ENCODE measurements around the gene GPC6. TPM values are rescaled to one million over a fixed set of nuclear protein-coding genes. Genes with fewer than 3 reads are reported as not detected.

The GPC6 gene
- total RNA-seq, 1 donor from 2014 or later = 13.8 TPM

GRCh38 chr13:94389604-94390351 is 1163.2 kb downstream of the GPC6 start:
- no peaks in the 10 kb centered on the region for H3K9me3 ChIP-seq
- no peaks in the 10 kb centered on the region for H3K4me1 ChIP-seq
- H3K4me3 ChIP-seq = no peak overlapping the region
- intact Hi-C loops (cut with DNase I) = no loop called here
- H3K36me3 ChIP-seq = no peaks in the 10 kb centered on the region
- no peak overlapping the region for H3K27ac ChIP-seq
- TF ChIP-seq POLR2AphosphoS5 (IDR thresholded peaks at IDR 0.05; ENCODE audit: insufficient read depth in 1 of 2, low read depth in 1 of 2) = no peak
- no peak for TF ChIP-seq CTCF (IDR thresholded peaks at IDR 0.05)
- no peak for TF ChIP-seq POLR2A (IDR thresholded peaks at IDR 0.05)
- no peaks in the 10 kb centered on the region for H3K27me3 ChIP-seq
- DNase-seq (ENCODE audit: extremely low spot score in 2 of 2) = no peak

GRCh38 chr13:94390881-94391280 is 1164.3 kb downstream of the GPC6 start:
- Histone ChIP-seq H3K4me3 (no peak overlapping the region), H3K36me3 (no peaks in the 10 kb centered on the region), H3K4me1 (no peaks in the 10 kb centered on the region), H3K9me3 (no peaks in the 10 kb centered on the region), H3K27me3 (no peaks in the 10 kb centered on the region), H3K27ac (no peak overlapping the region)
- intact Hi-C loops (cut with DNase I) = no loop called here
- no peak for TF ChIP-seq POLR2AphosphoS5 (IDR thresholded peaks at IDR 0.05; ENCODE audit: insufficient read depth in 1 of 2, low read depth in 1 of 2)
- TF ChIP-seq CTCF (IDR thresholded peaks at IDR 0.05) = no peak
- no peak for TF ChIP-seq POLR2A (IDR thresholded peaks at IDR 0.05)
- DNase-seq (ENCODE audit: extremely low spot score in 2 of 2) = no peak

- H3K9me3 ChIP-seq = no peaks in the 10 kb centered on the region
- no peak overlapping the region for H3K27ac ChIP-seq
- intact Hi-C loops (cut with DNase I) = no loop called here
- H3K4me3 ChIP-seq = no peak overlapping the region
- DNase-seq (ENCODE audit: extremely low spot score in 2 of 2) = no peak
- TF ChIP-seq POLR2AphosphoS5 (IDR thresholded peaks at IDR 0.05; ENCODE audit: insufficient read depth in 1 of 2, low read depth in 1 of 2) (no peak), CTCF (IDR thresholded peaks at IDR 0.05) (no peak), POLR2A (IDR thresholded peaks at IDR 0.05) (no peak)
- no peaks in the 10 kb centered on the region for H3K36me3 ChIP-seq
- no peaks in the 10 kb centered on the region for H3K4me1 ChIP-seq
- H3K27me3 ChIP-seq = no peaks in the 10 kb centered on the region
These were observed 1168.1 kb downstream of the GPC6 start for GRCh38 chr13:94394723-94395122.

- intact Hi-C loops (cut with DNase I) = no loop called here
- no peak for DNase-seq (ENCODE audit: extremely low spot score in 2 of 2)
- TF ChIP-seq POLR2AphosphoS5 (IDR thresholded peaks at IDR 0.05; ENCODE audit: insufficient read depth in 1 of 2, low read depth in 1 of 2) = no peak
- no peak for TF ChIP-seq POLR2A (IDR thresholded peaks at IDR 0.05)
- TF ChIP-seq CTCF (IDR thresholded peaks at IDR 0.05) = no peak
- no peak overlapping the region for H3K27ac ChIP-seq
- no peaks in the 10 kb centered on the region for H3K9me3 ChIP-seq
- H3K4me1 ChIP-seq = no peaks in the 10 kb centered on the region
- no peak overlapping the region for H3K4me3 ChIP-seq
- no peaks in the 10 kb centered on the region for H3K36me3 ChIP-seq
- no peaks in the 10 kb centered on the region for H3K27me3 ChIP-seq
These were observed 1169.3 kb downstream of the GPC6 start for GRCh38 chr13:94395860-94396259.

GRCh38 chr13:94399812-94400211 is 1173.2 kb downstream of the GPC6 start:
- no peak for DNase-seq (ENCODE audit: extremely low spot score in 2 of 2)
- no peak overlapping the region for H3K27ac ChIP-seq
- H3K36me3 ChIP-seq = no peaks in the 10 kb centered on the region
- TF ChIP-seq POLR2A (IDR thresholded peaks at IDR 0.05) (no peak), POLR2AphosphoS5 (IDR thresholded peaks at IDR 0.05; ENCODE audit: insufficient read depth in 1 of 2, low read depth in 1 of 2) (no peak), CTCF (IDR thresholded peaks at IDR 0.05) (no peak)
- no peak overlapping the region for H3K4me3 ChIP-seq
- no peaks in the 10 kb centered on the region for H3K27me3 ChIP-seq
- no peaks in the 10 kb centered on the region for H3K4me1 ChIP-seq
- intact Hi-C loops (cut with DNase I) = no loop called here
- H3K9me3 ChIP-seq = no peaks in the 10 kb centered on the region

Data from vagina (tissue), 2 donors.